ENCODE results near the gene TERT. TPM values are rescaled to one million over a fixed set of nuclear protein-coding genes. Genes with fewer than 3 reads are reported as not detected.
"Not testable (repeated sequence)": the region's sequence is repeated elsewhere in the genome, so short reads cannot be mapped to it uniquely, and the experiment has no call there.

The TERT gene
- total and polyA plus RNA-seq, 4 donors: 0.02 TPM; not detected in 3

- Histone ChIP-seq H3K4me1 (ENCODE audit: control insufficient read depth in 5 of 5, insufficient read depth in 5 of 5, low read length in 5 of 5) (peaks cover 0 to 18% (median 6%) of the 10 kb centered on the region in 5 donors), H3K4me3 (no peak overlapping the region), H3K27me3 (ENCODE audit: control insufficient read depth in 3 of 3, insufficient read depth in 3 of 3, low read length in 2 of 3) (no peaks in the 10 kb centered on the region), H3K36me3 (ENCODE audit: control insufficient read depth in 4 of 4, insufficient read depth in 4 of 4, low read length in 4 of 4) (peaks cover 15 to 41% (median 24%) of the 10 kb centered on the region in 4 donors), H3K27ac (ENCODE audit: low read depth in 1 of 2, low read length in 1 of 2) (no peak overlapping the region), H3K9me3 (ENCODE audit: control insufficient read depth in 4 of 4, insufficient read depth in 3 of 4, low read length in 3 of 4) (no peaks in the 10 kb centered on the region), H3K9ac (ENCODE audit: insufficient read depth in 1 of 2, low read length in 2 of 2) (no peak overlapping the region)
- DNase-seq (no peak), ATAC-seq (ENCODE audit: insufficient read depth, low FRiP score) (no peak)
- TF ChIP-seq CTCF (IDR thresholded peaks at IDR 0.05; ENCODE audit: control extremely low read depth, extremely low read depth): no peak
- 96% methylated on average over 12 of the region's 12 CpGs for WGBS, 2 donors
Measured at GRCh38 chr5:1342268-1342667, 47.4 kb upstream of the TERT start.

DNA sequence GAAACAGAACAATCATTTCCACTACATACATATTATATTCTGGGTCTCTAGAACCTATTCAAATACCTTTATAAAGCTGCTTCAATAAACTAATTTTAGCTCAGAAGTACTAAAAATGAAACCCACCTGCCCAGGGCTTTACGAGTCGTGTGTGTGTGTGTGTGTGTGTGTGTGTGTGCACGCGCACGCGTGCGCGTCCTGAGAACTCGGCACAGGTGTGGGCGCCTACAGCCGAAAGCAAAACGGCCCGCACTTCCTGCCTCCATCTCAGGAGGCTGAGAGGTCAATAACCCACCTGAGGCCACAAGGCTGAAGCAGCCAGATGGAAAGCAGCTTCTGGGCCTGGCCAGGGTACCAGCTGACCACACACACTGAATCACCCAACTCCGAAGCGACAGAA, 47.0 kb upstream of the TERT start:
- Histone ChIP-seq H3K4me3 (no peak overlapping the region), H3K9me3 (ENCODE audit: control insufficient read depth in 4 of 4, insufficient read depth in 3 of 4, low read length in 3 of 4) (no peaks in the 10 kb centered on the region), H3K4me1 (ENCODE audit: control insufficient read depth in 5 of 5, insufficient read depth in 5 of 5, low read length in 5 of 5) (peaks cover 0 to 18% (median 6%) of the 10 kb centered on the region in 5 donors), H3K36me3 (ENCODE audit: control insufficient read depth in 4 of 4, insufficient read depth in 4 of 4, low read length in 4 of 4) (peaks cover 18 to 45% (median 26%) of the 10 kb centered on the region in 4 donors), H3K9ac (ENCODE audit: insufficient read depth in 1 of 2, low read length in 2 of 2) (no peak overlapping the region), H3K27ac (ENCODE audit: low read depth in 1 of 2, low read length in 1 of 2) (no peak overlapping the region), H3K27me3 (ENCODE audit: control insufficient read depth in 3 of 3, insufficient read depth in 3 of 3, low read length in 2 of 3) (no peaks in the 10 kb centered on the region)
- WGBS, 2 donors: 90 to 95% methylated on average over 15 of the region's 15 CpGs
- TF ChIP-seq CTCF (IDR thresholded peaks at IDR 0.05; ENCODE audit: control extremely low read depth, extremely low read depth): no peak
- ATAC-seq (ENCODE audit: insufficient read depth, low FRiP score): no peak
- DNase-seq: no peak

- H3K36me3 ChIP-seq (ENCODE audit: control insufficient read depth in 4 of 4, insufficient read depth in 4 of 4, low read length in 4 of 4): peaks cover 24 to 65% (median 36%) of the 10 kb centered on the region in 4 donors
- not testable (repeated sequence) for H3K27me3 ChIP-seq (ENCODE audit: control insufficient read depth in 3 of 3, insufficient read depth in 3 of 3, low read length in 2 of 3); H3K4me3 ChIP-seq; H3K9me3 ChIP-seq (ENCODE audit: control insufficient read depth in 4 of 4, insufficient read depth in 3 of 4, low read length in 3 of 4); H3K27ac ChIP-seq (ENCODE audit: low read depth in 1 of 2, low read length in 1 of 2); DNase-seq; H3K9ac ChIP-seq (ENCODE audit: insufficient read depth in 1 of 2, low read length in 2 of 2); ATAC-seq (ENCODE audit: insufficient read depth, low FRiP score)
- peaks cover 0 to 11% (median 4%) of the 10 kb centered on the region in 5 donors for H3K4me1 ChIP-seq (ENCODE audit: control insufficient read depth in 5 of 5, insufficient read depth in 5 of 5, low read length in 5 of 5)
- 91 to 92% methylated on average over 12 to 17 of the region's 17 CpGs for WGBS, 2 donors
Measured at GRCh38 chr5:1339818-1340210, 44.9 kb upstream of the TERT start.

- not testable (repeated sequence) for H3K4me3 ChIP-seq; H3K9ac ChIP-seq (ENCODE audit: insufficient read depth in 1 of 2, low read length in 2 of 2); H3K9me3 ChIP-seq (ENCODE audit: control insufficient read depth in 4 of 4, insufficient read depth in 3 of 4, low read length in 3 of 4); H3K27me3 ChIP-seq (ENCODE audit: control insufficient read depth in 3 of 3, insufficient read depth in 3 of 3, low read length in 2 of 3); ATAC-seq (ENCODE audit: insufficient read depth, low FRiP score); H3K27ac ChIP-seq (ENCODE audit: low read depth in 1 of 2, low read length in 1 of 2); DNase-seq
- peaks cover 24 to 69% (median 37%) of the 10 kb centered on the region in 4 donors for H3K36me3 ChIP-seq (ENCODE audit: control insufficient read depth in 4 of 4, insufficient read depth in 4 of 4, low read length in 4 of 4)
- WGBS, 2 donors: 96 to 97% methylated on average over 26 to 34 of the region's 34 CpGs
- H3K4me1 ChIP-seq (ENCODE audit: control insufficient read depth in 5 of 5, insufficient read depth in 5 of 5, low read length in 5 of 5): peaks cover 0 to 10% (median 4%) of the 10 kb centered on the region in 5 donors
Measured at GRCh38 chr5:1339139-1339817, 44.4 kb upstream of the TERT start.
